ENCODE data around the gene HSFX4.
"Not testable (repeated sequence)": the region's sequence is repeated elsewhere in the genome, so short reads cannot be mapped to it uniquely, and the experiment has no call there.

Gene HSFX4

DNA sequence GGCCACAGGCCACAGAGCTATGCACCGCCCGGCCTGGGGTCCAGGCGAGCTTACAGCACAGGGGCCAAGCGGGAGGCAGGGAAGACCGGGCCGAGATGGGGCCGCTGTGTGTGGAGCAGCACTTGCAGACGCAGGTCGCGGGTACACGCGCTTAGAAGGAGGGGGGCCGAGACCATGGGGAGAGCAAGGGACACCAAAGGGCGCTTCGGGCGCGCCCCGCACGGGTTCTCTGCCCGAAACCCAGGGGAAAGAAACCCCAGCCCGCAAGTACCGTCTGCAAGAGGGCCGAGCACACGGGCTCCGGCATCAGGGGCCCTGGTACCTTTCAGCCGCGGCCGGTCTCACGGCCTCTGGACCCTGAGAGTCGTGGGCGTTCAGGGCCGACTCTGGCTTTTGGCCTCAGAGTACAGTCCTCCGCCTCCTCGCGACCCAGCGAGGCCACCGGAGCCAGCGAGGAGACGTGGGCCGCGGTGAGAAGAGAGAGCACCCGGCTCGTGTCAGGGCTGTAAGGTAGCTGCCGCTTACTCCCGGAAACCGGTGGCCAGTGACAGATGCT lies 8.6 kb downstream of the HSFX4 start:
- DNase-seq (ENCODE audit: low spot score) = no peak

DNA sequence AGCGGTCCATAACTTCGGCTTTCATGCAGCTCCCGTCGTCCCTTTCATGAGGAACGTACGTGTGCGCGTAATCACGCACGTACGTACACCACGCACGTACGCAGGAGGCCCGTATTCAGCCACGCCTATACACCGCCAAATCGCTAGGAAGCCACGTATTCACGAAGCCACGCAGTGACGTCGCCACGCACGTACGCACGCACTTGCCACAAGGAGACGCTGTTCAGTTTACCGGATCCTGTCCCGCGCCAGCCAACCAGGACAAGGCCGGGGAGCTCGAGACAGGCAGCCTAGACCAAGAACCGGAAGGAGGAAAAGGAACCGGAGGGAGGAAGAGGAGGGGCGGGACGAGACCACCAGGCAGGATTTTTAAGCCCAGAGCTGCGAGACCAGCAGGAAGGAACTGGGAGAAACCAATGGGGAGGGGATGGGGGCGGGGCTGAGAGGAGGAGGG lies 9.1 kb downstream of the HSFX4 start, which contains the start of gene EOLA2:
TSS of gene EOLA2 (minus strand) at position 65 of the 454 bp plus-strand sequence. CDS start 4,617 bp downstream, outside the sequence.
- DNase-seq (ENCODE audit: low spot score) = peak; percentile 94

DNA sequence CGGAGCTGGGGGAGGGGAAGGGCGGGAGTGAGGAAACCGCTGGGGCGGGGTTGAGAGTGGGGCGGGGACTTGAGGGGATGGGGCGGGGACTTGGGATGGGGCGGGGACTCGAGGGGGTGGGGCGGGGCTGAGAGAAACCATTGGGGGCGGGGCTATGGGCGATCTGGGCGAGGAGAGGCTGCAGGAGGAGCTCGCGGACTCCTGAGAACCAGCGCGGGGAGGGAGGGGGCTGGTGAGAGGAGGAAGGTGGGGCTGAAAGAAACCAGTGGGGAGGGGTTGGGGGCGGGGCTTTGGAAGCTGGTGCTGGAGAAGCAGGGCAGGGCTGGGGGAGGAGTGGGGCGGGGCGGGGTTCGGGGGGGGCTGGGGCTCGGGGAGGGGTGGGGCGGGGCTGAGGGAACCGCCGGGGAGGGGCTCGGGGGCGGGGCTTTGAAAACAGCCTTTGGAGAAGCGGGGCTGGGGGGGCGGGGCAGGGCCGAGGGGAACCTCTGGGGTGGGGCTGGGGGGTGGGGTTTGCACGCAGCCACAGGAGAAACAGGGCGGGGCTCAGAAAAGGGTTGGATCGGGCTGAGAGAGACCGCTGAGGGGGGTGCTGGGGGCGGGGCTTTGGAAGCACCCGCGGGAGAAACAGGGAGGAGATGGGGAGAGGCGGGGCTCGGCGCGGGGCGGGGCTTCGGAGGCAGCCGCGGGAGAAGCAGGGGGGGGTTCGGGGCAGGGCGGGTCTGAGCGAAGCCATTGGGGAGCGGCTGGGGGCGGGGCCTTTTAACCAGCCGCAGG lies 9.7 kb downstream of the HSFX4 start:
- DNase-seq (ENCODE audit: low spot score) = peak; percentile 86

DNA sequence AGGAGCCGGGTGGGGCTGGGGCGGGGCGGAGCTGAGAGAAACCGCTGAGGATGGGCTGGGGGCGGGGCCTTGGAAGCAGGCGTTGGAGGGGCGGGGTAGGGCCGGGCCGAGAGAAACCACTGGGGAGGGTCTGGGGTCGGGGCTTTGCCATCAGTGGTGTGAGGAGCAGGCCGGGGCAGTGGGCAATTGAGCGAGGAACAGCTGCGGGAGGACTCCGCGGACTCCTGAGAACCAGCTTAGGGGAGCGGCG lies 10.2 kb downstream of the HSFX4 start:
- no peak for DNase-seq (ENCODE audit: low spot score)

DNA sequence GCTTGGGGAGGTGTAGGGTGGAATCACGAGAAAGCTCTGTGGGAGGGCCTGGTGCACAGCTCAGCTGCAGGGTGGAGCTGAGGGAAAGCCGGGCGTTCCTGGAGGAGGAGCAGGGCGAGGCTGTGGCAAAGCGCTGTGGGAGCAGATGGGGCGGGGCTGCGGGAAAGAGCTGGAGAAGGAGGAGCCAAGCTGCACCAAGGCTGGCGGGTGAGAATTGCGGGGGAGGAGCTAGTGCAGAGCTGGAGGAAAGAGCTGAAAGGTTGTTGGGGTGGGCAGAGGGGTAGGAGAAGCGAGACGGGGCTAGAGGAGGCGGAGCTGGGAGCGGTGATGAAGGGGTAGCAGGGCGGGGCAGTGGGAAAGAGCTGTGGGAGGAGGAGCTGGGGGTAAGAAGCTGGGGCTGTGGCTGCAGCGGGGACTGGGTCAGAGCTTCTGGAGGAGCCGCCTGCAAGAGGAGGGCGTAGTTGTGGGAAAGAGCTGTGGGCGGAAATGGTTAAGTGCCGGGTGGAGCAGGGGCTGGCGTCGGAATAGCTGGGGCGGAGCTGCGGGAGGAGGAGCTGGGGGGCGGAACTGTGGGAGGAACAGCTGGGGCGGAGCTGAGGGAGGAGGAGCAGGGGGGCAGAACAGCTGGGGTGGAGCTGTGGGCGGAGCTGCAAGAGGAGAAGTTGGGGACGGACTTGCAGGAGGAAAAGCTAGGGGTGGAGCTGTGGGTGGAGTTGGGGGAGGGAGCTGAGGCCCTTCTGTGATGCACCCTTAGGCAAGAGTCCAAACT lies 10.7 kb downstream of the HSFX4 start:
- DNase-seq (ENCODE audit: low spot score) = peak; percentile 97

DNA sequence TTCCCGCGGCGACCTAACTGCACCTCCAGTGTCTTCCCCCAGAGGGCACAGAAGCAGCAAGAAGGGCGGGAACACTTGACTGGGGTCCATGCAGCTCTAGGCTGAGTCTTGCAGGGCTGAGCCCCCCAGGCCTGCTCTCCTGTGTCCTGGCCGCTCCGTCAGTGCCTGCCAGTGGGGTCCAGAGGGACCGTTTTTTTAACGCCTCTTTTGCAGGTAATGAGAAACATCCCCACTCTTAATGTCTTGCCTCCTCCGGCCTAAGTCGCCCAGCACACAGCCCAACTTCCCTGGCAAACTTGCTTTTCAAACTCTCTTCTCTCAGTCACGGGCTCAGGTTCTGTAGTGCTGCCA lies 11.3 kb downstream of the HSFX4 start:
- not testable (repeated sequence) for DNase-seq (ENCODE audit: low spot score)

DNA sequence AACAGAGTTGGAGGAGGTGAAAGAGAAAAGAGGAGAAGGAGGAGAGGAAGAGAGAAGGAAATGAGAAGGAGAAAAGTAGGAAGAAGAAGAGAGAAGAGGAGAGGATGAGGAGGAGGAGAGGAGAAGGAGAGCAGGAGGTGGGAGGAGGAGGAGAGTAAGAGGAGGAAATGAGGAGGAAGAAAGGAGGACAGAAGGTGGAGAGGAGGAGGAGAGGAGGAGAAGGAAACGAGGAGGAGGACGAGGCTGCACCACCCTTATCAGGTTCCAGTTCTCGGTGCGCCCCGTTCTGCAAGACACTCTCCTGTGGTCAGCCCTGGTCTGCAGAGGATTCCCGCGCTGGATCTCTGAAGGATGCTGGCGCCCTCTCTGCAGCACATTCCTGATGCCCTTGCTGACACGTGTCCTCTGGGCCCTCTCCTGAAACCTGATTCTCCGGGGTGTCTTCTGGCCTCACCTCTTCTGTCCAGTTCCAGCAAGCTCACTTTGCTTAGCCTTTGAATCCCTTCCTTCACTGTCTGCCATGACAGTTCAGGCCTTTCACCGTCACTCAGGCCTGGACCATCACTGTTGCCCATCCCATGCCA lies 15.8 kb downstream of the HSFX4 start:
- DNase-seq (ENCODE audit: low spot score) = not testable (repeated sequence)

DNA sequence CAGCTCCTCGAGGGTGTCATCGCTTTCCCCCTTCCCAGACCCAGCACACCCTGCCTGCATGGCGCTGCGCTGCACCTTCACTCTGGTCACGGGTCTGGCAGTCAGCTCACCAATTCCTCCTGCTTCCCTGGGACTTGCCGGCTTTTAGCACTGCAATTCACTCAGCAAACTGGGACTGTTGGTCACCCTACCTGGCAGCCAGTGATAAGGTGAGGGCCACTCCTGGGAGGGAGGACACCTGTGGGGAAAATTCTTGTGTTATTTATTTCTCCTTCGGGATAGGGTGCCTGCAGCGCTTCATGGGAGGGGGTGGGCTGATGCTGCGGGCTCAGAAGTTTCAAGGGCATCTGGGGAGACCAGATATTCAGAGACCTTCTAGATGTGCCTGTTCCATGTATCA lies 16.4 kb downstream of the HSFX4 start:
- not testable (repeated sequence) for DNase-seq (ENCODE audit: low spot score)

DNA sequence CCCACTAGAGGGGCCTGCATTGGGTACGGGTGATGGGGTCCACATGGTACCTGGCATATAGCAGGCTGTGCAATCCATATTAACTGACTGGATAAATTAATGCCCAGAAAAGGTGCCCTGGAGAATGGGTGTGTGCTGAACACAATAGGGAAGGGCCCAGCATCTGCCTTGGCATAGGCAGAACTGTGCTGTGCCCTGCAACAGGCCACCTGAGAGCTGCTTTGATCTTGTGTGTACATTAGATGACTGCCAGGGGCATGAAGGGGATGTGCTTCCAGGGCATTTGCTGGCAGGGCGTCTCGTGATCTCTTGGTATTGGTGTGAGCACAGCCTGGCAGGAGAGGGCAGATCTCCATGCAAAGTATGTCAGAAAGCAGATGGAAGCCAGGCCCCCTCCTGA lies 17.6 kb downstream of the HSFX4 start:
- not testable (repeated sequence) for DNase-seq (ENCODE audit: low spot score)

DNA sequence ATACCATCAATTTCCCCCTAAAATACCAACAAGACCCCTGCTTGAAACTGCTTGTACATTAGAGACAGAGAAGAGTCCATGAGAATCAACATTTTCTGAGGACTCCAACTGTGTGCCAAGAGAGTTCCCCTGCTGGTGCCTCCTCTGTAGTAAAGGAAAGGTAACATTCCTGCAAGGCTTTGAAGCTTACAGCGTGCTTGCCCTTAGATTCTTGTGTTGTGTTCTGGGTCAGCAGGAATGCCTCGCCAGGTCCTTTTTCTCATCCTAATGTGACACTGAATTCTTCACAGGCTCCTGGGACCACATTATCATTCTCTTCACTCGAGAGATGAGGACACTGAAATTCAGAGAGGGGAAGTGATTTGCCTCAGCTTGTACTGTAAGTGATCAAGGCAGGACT lies 18.6 kb downstream of the HSFX4 start:
- no peak for DNase-seq (ENCODE audit: low spot score)

DNA sequence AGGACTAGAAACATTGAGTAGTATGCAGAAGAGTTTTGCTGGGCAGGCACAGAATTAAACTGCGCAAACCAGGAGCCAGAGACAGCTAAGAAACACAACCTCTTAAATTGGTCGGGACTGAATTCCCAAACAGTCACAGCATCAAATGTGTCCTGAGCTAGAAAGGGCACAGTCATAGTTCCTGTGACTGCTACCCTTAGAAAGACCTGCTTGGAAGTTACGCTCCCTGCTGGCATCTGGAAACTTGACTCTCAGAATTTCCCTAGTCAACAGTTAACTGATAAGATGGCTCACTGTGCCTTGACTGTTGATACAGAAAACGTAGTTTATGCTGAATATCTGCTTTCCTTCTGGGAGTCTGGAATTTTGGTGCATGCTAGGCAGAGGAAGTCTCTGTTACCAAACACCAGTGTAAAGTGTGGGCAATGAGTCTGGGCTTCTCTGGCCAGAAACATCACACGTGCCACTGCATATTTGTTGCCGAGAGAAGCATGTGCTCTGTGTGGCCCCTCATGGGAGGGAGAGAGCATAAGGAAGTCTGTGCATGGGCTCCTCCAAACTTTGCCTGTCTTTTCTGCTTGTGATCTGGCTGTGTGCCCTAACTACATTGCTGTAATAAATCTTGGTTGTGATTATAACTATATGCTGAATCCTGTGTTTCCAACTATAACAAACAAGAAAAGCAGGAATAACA lies 20.5 kb downstream of the HSFX4 start:
- DNase-seq (ENCODE audit: low spot score) = no peak

DNA sequence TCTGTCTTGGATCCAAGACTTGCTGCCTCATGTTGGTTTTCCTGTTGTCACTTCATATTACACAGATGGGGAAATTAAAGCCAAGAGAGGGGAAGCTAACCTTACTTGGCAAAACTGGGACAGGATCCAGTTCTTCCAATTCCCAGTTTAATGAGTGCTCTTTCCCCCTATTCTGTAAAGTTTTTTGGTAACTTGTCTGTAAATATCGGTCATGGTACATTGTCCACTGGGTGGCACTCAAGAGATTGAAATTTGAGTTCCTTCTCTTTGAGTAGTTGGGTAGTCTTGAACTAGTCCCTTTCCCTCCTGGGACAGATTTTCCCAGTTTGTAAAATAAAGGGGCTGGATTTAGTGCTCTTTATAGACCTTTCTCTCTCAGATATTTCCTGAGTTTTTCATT lies 21.3 kb downstream of the HSFX4 start:
- peak; percentile 69 for DNase-seq (ENCODE audit: low spot score)

DNA sequence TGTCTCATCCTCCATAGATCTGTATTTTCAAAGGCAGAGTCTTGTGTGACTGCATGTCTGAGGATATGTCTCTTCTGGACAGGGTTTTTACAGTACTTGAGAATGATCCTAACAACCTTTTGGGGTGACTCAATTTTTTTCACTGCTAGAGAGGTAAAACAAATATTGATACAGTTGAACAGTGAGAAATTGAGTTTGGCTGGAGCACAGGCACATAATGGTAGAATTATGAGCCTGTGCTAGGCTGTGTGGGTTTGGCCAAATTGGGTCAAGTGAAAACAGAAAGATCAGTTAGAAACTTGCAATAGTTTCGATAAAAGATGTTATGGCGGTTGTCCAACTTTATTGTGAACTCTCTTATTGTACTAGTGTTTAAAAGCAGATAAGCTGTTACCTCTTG lies 32.2 kb downstream of the HSFX4 start:
- DNase-seq (ENCODE audit: low spot score) = no peak

DNA sequence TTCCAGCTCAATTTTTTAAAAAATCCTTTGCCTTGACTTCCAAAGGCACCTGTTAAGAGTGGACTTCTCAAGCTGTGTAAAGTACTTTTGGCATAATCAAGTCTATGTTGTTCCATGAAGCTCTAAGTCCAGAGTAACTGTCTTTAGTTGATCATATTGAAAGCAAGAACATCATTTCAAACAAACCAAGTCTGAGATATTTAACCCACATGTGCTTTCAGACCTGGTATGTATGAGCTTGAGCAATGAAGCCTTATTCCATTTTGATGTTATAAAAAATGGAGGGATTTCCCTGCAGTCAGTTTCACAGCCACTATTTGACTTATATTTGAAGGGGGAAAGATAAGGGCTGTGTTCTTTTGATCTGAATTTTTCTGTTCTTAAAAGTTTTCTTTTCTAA lies 32.6 kb downstream of the HSFX4 start:
- no peak for DNase-seq (ENCODE audit: low spot score)

DNA sequence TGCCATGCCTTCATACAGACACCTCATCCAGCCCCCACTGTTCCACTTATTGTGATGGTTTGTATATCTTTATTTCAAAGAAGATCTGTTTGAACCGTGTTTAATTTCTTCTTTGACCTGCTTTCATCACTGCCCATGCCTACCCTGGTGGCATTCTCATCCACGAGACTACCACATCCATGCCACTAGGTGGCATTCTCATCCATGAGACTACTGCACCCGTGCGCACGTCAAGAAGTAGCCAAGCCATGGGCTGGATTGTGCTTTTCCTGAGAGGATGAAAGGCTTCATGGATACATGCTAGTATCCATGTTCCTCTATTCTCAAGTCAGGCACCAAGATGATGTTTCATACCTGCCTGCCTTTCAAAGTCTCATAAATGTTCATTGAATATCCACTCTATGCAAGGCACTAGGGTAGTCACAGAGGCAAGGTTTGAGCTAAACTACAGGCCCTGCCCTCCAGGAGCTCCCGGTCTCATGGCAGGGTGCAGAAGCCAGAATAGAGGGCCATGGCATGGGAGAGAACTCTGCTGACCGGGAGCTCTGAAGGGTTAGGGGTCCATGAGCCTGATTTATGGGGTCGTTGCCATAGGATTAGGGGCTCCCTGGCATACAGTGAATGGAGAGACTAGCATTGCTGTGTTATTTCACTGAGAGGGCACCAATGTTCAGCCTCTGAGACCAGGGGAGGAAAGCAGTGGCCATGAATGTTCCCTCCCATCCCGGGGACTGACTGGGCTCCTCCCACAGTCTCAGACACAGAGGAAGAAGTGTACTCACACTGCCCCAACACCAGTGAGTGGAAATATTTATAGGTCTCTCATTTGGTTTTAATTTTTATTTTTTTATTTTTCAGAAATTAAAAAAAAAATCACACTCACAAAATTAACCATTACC lies 33.7 kb downstream of the HSFX4 start:
- DNase-seq (ENCODE audit: low spot score) = peak; percentile 72

DNA sequence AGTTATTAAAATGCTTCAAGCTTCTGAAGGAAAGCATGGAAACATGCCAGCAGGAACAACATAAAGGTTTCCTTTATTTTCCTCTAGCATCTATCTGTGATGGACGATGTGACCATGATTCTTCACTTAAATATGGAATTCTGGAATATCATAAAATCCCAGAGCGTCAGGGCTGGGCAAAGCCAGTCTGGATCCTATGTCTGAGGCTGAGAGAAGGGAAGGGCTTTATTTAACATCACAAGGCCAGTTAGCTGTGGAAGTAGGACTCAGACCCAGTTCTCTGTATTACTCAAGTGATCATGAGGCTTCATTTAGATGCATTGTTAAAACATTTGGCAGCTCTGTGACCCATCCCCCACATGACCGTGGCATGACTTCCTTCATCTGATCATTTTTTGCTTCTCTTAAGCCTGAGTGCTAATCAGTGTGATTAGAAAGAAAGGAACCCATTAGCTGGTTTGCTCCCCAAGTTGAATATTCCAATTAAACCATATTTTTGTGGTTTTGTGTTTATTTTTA lies 49.8 kb downstream of the HSFX4 start:
- DNase-seq (ENCODE audit: low spot score) = no peak
